ENCODE measurements around the gene INCENP.
"Not testable (repeated sequence)": the region's sequence is repeated elsewhere in the genome, so short reads cannot be mapped to it uniquely, and the experiment has no call there.

- TF ChIP-seq, protein P1, sequence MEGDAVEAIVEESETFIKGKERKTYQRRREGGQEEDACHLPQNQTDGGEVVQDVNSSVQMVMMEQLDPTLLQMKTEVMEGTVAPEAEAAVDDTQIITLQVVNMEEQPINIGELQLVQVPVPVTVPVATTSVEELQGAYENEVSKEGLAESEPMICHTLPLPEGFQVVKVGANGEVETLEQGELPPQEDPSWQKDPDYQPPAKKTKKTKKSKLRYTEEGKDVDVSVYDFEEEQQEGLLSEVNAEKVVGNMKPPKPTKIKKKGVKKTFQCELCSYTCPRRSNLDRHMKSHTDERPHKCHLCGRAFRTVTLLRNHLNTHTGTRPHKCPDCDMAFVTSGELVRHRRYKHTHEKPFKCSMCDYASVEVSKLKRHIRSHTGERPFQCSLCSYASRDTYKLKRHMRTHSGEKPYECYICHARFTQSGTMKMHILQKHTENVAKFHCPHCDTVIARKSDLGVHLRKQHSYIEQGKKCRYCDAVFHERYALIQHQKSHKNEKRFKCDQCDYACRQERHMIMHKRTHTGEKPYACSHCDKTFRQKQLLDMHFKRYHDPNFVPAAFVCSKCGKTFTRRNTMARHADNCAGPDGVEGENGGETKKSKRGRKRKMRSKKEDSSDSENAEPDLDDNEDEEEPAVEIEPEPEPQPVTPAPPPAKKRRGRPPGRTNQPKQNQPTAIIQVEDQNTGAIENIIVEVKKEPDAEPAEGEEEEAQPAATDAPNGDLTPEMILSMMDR (IDR thresholded peaks at IDR 0.05; ENCODE audit: low read depth, low read length, missing input control) = not testable (repeated sequence)
- TF ChIP-seq SP1 (IDR thresholded peaks at IDR 0.05); YY1 (IDR thresholded peaks at IDR 0.05); EGR1 (IDR thresholded peaks at IDR 0.05; ENCODE audit: low read depth in 2 of 2); MAX (IDR thresholded peaks at IDR 0.05); NR2F2 (IDR thresholded peaks at IDR 0.05); RAD21 (IDR thresholded peaks at IDR 0.05); FOXA2 (IDR thresholded peaks at IDR 0.05); TAF1 (conservative IDR thresholded peaks at IDR 0.05): not testable (repeated sequence)
- TF ChIP-seq, protein P2, sequence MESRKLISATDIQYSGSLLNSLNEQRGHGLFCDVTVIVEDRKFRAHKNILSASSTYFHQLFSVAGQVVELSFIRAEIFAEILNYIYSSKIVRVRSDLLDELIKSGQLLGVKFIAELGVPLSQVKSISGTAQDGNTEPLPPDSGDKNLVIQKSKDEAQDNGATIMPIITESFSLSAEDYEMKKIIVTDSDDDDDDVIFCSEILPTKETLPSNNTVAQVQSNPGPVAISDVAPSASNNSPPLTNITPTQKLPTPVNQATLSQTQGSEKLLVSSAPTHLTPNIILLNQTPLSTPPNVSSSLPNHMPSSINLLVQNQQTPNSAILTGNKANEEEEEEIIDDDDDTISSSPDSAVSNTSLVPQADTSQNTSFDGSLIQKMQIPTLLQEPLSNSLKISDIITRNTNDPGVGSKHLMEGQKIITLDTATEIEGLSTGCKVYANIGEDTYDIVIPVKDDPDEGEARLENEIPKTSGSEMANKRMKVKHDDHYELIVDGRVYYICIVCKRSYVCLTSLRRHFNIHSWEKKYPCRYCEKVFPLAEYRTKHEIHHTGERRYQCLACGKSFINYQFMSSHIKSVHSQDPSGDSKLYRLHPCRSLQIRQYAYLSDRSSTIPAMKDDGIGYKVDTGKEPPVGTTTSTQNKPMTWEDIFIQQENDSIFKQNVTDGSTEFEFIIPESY (IDR thresholded peaks at IDR 0.05) = not testable (repeated sequence)
- TF ChIP-seq, protein P3, sequence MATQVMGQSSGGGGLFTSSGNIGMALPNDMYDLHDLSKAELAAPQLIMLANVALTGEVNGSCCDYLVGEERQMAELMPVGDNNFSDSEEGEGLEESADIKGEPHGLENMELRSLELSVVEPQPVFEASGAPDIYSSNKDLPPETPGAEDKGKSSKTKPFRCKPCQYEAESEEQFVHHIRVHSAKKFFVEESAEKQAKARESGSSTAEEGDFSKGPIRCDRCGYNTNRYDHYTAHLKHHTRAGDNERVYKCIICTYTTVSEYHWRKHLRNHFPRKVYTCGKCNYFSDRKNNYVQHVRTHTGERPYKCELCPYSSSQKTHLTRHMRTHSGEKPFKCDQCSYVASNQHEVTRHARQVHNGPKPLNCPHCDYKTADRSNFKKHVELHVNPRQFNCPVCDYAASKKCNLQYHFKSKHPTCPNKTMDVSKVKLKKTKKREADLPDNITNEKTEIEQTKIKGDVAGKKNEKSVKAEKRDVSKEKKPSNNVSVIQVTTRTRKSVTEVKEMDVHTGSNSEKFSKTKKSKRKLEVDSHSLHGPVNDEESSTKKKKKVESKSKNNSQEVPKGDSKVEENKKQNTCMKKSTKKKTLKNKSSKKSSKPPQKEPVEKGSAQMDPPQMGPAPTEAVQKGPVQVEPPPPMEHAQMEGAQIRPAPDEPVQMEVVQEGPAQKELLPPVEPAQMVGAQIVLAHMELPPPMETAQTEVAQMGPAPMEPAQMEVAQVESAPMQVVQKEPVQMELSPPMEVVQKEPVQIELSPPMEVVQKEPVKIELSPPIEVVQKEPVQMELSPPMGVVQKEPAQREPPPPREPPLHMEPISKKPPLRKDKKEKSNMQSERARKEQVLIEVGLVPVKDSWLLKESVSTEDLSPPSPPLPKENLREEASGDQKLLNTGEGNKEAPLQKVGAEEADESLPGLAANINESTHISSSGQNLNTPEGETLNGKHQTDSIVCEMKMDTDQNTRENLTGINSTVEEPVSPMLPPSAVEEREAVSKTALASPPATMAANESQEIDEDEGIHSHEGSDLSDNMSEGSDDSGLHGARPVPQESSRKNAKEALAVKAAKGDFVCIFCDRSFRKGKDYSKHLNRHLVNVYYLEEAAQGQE (IDR thresholded peaks at IDR 0.05) = not testable (repeated sequence)
These were observed 71.2 kb downstream of the INCENP start for GRCh38 chr11:62195010-62195409.
